ENCODE results near the gene COG7. TPM values are rescaled to one million over a fixed set of nuclear protein-coding genes. Genes with fewer than 3 reads are reported as not detected.

COG7 gene
- total and polyA plus RNA-seq, 2 donors (not counting 1 experiment from before 2014, with no cell fraction given): 17.5 to 20.9 TPM

DNA sequence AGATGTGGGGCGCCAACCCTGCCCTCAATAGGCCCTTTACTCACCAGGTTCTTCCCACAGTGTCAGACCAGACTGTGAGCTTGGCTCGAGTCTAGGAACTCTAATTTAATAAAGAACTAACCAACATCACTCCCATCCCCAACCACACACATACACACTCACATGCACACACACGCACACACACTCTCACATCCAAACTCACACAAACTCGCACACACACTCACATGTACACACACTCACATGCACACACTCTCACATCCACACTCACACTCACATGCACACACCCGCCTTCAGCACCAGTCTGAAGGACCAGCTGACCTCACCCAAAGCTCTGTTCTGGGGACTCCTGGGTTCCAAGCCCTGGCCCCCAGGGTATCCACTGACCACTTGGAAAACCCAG, 63.8 kb downstream of the COG7 start:
- no peak overlapping the region for H3K4me2 ChIP-seq (ENCODE audit: extremely low read depth, insufficient read depth, low read length)
- no peaks in the 10 kb centered on the region for H3K27me3 ChIP-seq (ENCODE audit: control insufficient read depth, insufficient read depth, low read length)

DNA sequence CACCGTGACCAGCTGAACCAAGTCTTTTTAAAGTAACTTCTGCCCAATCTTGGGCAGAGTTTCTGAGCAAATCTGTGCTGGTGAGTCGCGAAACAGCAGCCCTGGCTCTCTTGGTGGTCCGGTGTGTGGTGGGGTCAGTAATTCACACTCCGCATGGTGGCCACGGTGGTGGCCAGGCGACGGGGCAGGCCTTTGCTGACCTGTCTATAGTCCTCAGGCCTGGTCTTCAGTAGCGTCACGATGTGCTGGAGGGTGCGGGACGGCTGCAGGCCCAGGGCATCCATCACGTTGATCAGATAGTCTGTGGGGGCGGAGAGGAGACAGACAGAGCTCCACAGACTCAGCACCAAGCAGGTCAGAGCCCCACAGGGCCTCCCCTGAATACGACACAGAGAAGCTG, 64.2 kb downstream of the COG7 start:
- Histone ChIP-seq H3K9me3 (ENCODE audit: control insufficient read depth, insufficient read depth, low read depth, low read length) (no peaks in the 10 kb centered on the region), H3K36me3 (ENCODE audit: control insufficient read depth, insufficient read depth, low read length) (peaks cover 2% of the 10 kb centered on the region), H3K4me1 (ENCODE audit: control insufficient read depth, extremely low read depth, insufficient read depth, low read length) (no peaks in the 10 kb centered on the region), H3K9ac (ENCODE audit: insufficient read depth, low read length) (no peak overlapping the region), H3K79me2 (ENCODE audit: control insufficient read depth, insufficient read depth, low read length) (no peaks in the 10 kb centered on the region), H4K20me1 (ENCODE audit: control insufficient read depth, extremely low read depth, insufficient read depth, low read length) (no peaks in the 10 kb centered on the region), H2AFZ (ENCODE audit: low read length) (no peak overlapping the region), H3K4me3 (replicated peaks in 1 of 4; ENCODE audit: control extremely low read depth in 1 of 4, insufficient read depth in 1 of 4, low read depth in 3 of 4, low read length in 4 of 4) (no peak overlapping the region), H3K4me2 (ENCODE audit: extremely low read depth, insufficient read depth, low read length) (no peak overlapping the region), H3K27me3 (ENCODE audit: control insufficient read depth, insufficient read depth, low read length) (no peaks in the 10 kb centered on the region), H3K27ac (ENCODE audit: insufficient read depth, low read length) (no peak overlapping the region)
- TF ChIP-seq EZH2 (IDR thresholded peaks at IDR 0.05; ENCODE audit: low read length, missing control alignments) (no peak), CTCF (conservative IDR thresholded peaks at IDR 0.05 in 1 of 2, IDR thresholded peaks at IDR 0.05 in 1 of 2; ENCODE audit: low read depth in 1 of 2, low read length in 2 of 2) (no peak)
- DNase-seq (ENCODE audit: low read depth in 2 of 2): no peak

More for the DNA sequence above, 63.8 kb downstream of the COG7 start:
- no peak for DNase-seq (ENCODE audit: low read depth in 2 of 2)
- no peaks in the 10 kb centered on the region for H4K20me1 ChIP-seq (ENCODE audit: control insufficient read depth, extremely low read depth, insufficient read depth, low read length)
- no peak for TF ChIP-seq CTCF (conservative IDR thresholded peaks at IDR 0.05 in 1 of 2, IDR thresholded peaks at IDR 0.05 in 1 of 2; ENCODE audit: low read depth in 1 of 2, low read length in 2 of 2)
- H3K9ac ChIP-seq (ENCODE audit: insufficient read depth, low read length): no peak overlapping the region
- H2AFZ ChIP-seq (ENCODE audit: low read length): no peak overlapping the region
- H3K9me3 ChIP-seq (ENCODE audit: control insufficient read depth, insufficient read depth, low read depth, low read length): no peaks in the 10 kb centered on the region
- no peak overlapping the region for H3K4me3 ChIP-seq (replicated peaks in 1 of 4; ENCODE audit: control extremely low read depth in 1 of 4, insufficient read depth in 1 of 4, low read depth in 3 of 4, low read length in 4 of 4)
- no peak overlapping the region for H3K27ac ChIP-seq (ENCODE audit: insufficient read depth, low read length)
- peaks cover 2% of the 10 kb centered on the region for H3K36me3 ChIP-seq (ENCODE audit: control insufficient read depth, insufficient read depth, low read length)
- H3K79me2 ChIP-seq (ENCODE audit: control insufficient read depth, insufficient read depth, low read length): no peaks in the 10 kb centered on the region
- no peaks in the 10 kb centered on the region for H3K4me1 ChIP-seq (ENCODE audit: control insufficient read depth, extremely low read depth, insufficient read depth, low read length)

- H3K27ac ChIP-seq (ENCODE audit: insufficient read depth, low read length): no peak overlapping the region
Measured at GRCh38 chr16:23387666-23388065, 65.3 kb downstream of the COG7 start.

More at GRCh38 chr16:23387666-23388065, 65.3 kb downstream of the COG7 start:
- no peak for DNase-seq (ENCODE audit: low read depth in 2 of 2)
- TF ChIP-seq EZH2 (IDR thresholded peaks at IDR 0.05; ENCODE audit: low read length, missing control alignments) (no peak), CTCF (conservative IDR thresholded peaks at IDR 0.05 in 1 of 2, IDR thresholded peaks at IDR 0.05 in 1 of 2; ENCODE audit: low read depth in 1 of 2, low read length in 2 of 2) (no peak)
- H3K4me1 ChIP-seq (ENCODE audit: control insufficient read depth, extremely low read depth, insufficient read depth, low read length): no peaks in the 10 kb centered on the region
- no peak overlapping the region for H3K4me2 ChIP-seq (ENCODE audit: extremely low read depth, insufficient read depth, low read length)
- no peak overlapping the region for H3K9ac ChIP-seq (ENCODE audit: insufficient read depth, low read length)
- H2AFZ ChIP-seq (ENCODE audit: low read length): no peak overlapping the region
- H4K20me1 ChIP-seq (ENCODE audit: control insufficient read depth, extremely low read depth, insufficient read depth, low read length): no peaks in the 10 kb centered on the region
- H3K36me3 ChIP-seq (ENCODE audit: control insufficient read depth, insufficient read depth, low read length): peaks cover 2% of the 10 kb centered on the region
- H3K4me3 ChIP-seq (replicated peaks in 1 of 4; ENCODE audit: control extremely low read depth in 1 of 4, insufficient read depth in 1 of 4, low read depth in 3 of 4, low read length in 4 of 4): no peak overlapping the region
- no peaks in the 10 kb centered on the region for H3K9me3 ChIP-seq (ENCODE audit: control insufficient read depth, insufficient read depth, low read depth, low read length)
- no peaks in the 10 kb centered on the region for H3K79me2 ChIP-seq (ENCODE audit: control insufficient read depth, insufficient read depth, low read length)
- H3K27me3 ChIP-seq (ENCODE audit: control insufficient read depth, insufficient read depth, low read length): no peaks in the 10 kb centered on the region
